Measurements from ENCODE around the gene AMIGO3.

The AMIGO3 gene

DNA sequence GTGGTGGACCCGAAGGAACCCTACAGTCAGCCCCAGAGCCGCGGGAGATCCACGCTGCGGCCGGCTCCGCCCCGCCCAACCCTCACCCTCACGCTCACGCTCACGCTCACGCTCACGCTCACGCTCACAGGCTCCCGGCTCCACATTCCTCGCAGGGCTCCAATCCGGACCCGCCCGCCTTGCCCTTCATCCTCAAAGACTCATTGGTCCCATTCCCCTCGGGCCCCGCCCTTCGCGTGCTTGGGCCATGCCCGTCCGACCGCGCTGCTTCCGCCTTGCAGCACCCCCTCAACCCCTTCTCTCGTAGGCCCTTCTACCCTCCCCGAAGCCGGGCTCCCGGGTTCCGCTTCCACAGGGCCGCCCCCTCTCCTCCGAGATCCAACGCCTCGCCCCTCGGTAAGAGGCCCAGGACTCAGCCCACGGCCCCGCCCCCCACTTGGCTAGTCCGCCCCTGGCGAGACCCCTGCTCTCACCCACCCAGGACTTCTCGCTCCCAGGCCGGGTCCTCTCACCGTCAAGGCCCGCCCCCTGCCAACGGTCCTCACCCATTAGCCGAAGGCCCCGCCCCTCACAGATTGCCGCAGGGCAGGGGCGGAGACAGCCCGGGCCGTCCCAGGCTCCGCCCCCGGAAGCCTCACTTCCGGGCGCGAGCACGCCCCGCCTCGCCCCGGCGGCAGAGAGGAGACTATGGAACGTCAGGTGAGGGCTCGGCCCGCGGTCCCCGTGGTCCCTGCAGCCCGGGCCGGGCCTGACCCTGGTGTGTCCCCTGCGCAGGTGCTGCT is 45.6 kb downstream of the AMIGO3 start, which contains the start of gene APEH (continued):
- TF ChIP-seq ZNF785 (tag by site-specific recombination; IDR thresholded peaks at IDR 0.05) (peak; percentile 79; the same call in 1 of the 2 replicates), ZNF501 (tag by site-specific recombination; IDR thresholded peaks at IDR 0.05) (peak; percentile 78), EGR2 (tag by site-specific recombination; IDR thresholded peaks at IDR 0.05; ENCODE audit: low read depth) (peak; percentile 74), ZBTB7A (tag by site-specific recombination; IDR thresholded peaks at IDR 0.05; ENCODE audit: low read depth) (no peak), HOXC10 (CRISPR knock-in tag; IDR thresholded peaks at IDR 0.05) (no peak), ZNF600 (tag by site-specific recombination; IDR thresholded peaks at IDR 0.05) (peak; percentile 44; the same call in 1 of the 2 replicates), PRDM2 (tag by site-specific recombination; IDR thresholded peaks at IDR 0.05; ENCODE audit: borderline replicate concordance) (no peak), ZNF341 (tag by site-specific recombination; IDR thresholded peaks at IDR 0.05; ENCODE audit: low read depth) (peak; percentile 69), ZBTB48 (tag by site-specific recombination; IDR thresholded peaks at IDR 0.05) (no peak), KLF16 (tag by site-specific recombination; IDR thresholded peaks at IDR 0.05) (peak; percentile 87), ZNF521 (tag by site-specific recombination; IDR thresholded peaks at IDR 0.05) (no peak), ZNF560 (tag by site-specific recombination; IDR thresholded peaks at IDR 0.05; ENCODE audit: borderline replicate concordance) (no peak), ZNF138 (tag by site-specific recombination; IDR thresholded peaks at IDR 0.05; ENCODE audit: borderline replicate concordance) (no peak), ZNF366 (tag by site-specific recombination; conservative IDR thresholded peaks at IDR 0.05) (no peak), ZNF274 (IDR thresholded peaks at IDR 0.05; ENCODE audit: low read length) (no peak), ZNF274 (tag by site-specific recombination; IDR thresholded peaks at IDR 0.05; ENCODE audit: borderline replicate concordance) (no peak), ZNF335 (tag by site-specific recombination; conservative IDR thresholded peaks at IDR 0.05) (peak; percentile 86), SETDB1 (IDR thresholded peaks at IDR 0.05; ENCODE audit: insufficient read length, low read length) (peak; percentile 31), SP2 (tag by site-specific recombination; IDR thresholded peaks at IDR 0.05) (peak; percentile 94), ZNF433 (tag by site-specific recombination; IDR thresholded peaks at IDR 0.05; ENCODE audit: low read depth) (no peak), ZNF302 (tag by site-specific recombination; IDR thresholded peaks at IDR 0.05; ENCODE audit: low read depth) (no peak), ZNF202 (tag by site-specific recombination; IDR thresholded peaks at IDR 0.05; ENCODE audit: borderline replicate concordance) (no peak), ZNF660 (tag by site-specific recombination; IDR thresholded peaks at IDR 0.05) (no peak), SP7 (tag by site-specific recombination; IDR thresholded peaks at IDR 0.05) (peak; percentile 73), ZNF16 (tag by site-specific recombination; IDR thresholded peaks at IDR 0.05; ENCODE audit: low read depth) (no peak), KLF1 (tag by site-specific recombination; IDR thresholded peaks at IDR 0.05) (peak; percentile 70)
- TF ChIP-seq, protein P1, sequence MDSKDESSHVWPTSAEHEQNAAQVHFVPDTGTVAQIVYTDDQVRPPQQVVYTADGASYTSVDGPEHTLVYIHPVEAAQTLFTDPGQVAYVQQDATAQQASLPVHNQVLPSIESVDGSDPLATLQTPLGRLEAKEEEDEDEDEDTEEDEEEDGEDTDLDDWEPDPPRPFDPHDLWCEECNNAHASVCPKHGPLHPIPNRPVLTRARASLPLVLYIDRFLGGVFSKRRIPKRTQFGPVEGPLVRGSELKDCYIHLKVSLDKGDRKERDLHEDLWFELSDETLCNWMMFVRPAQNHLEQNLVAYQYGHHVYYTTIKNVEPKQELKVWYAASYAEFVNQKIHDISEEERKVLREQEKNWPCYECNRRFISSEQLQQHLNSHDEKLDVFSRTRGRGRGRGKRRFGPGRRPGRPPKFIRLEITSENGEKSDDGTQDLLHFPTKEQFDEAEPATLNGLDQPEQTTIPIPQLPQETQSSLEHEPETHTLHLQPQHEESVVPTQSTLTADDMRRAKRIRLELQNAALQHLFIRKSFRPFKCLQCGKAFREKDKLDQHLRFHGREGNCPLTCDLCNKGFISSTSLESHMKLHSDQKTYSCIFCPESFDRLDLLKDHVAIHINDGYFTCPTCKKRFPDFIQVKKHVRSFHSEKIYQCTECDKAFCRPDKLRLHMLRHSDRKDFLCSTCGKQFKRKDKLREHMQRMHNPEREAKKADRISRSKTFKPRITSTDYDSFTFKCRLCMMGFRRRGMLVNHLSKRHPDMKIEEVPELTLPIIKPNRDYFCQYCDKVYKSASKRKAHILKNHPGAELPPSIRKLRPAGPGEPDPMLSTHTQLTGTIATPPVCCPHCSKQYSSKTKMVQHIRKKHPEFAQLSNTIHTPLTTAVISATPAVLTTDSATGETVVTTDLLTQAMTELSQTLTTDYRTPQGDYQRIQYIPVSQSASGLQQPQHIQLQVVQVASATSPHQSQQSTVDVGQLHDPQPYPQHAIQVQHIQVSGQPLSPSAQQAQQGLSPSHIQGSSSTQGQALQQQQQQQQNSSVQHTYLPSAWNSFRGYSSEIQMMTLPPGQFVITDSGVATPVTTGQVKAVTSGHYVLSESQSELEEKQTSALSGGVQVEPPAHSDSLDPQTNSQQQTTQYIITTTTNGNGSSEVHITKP (tag by site-specific recombination; IDR thresholded peaks at IDR 0.05): peak; percentile 89

Measured in HEK293 (cell line).